WTC11 (cell line): ENCODE data around the gene DLG5. TPM values are rescaled to one million over a fixed set of nuclear protein-coding genes. Genes with fewer than 3 reads are reported as not detected.

Source experiments
- ATAC-seq: fragments of 200-7000 bp; cut with Tn5 transposase; 2 replicates; pipeline ENCODE4 v1.10.0; 2021; ENCODE audit warnings: mild to moderate bottlenecking, moderate library complexity
- CTCF ChIA-PET: fragments of 300-600 bp; sonication (Branson Sonifier 250); formaldehyde crosslinking; loops from one replicate; lab custom pipeline; 2021; ENCODE audit warnings: antibody characterized with exemption; lab: Charles Lee
- POLR2A ChIA-PET: fragments of 350-600 bp; sonication (Branson Sonifier 250); formaldehyde crosslinking; loops from one replicate; lab custom pipeline; 2021; ENCODE audit warnings: antibody characterized with exemption; lab: Charles Lee
- DNase-seq: peaks from one replicate; pipeline ENCODE4 v3.0.0; 2021; ENCODE audit warnings: low spot score
- H3K27ac Mint-ChIP-seq: 2 replicates; pipeline ENCODE4 v1.8.0; 2021; ENCODE audit warnings: mixed read lengths
- H3K27me3 Mint-ChIP-seq: 2 replicates; pipeline ENCODE4 v1.8.0; 2021; ENCODE audit warnings: low read depth, mild to moderate bottlenecking, moderate library complexity, mixed read lengths
- H3K36me3 Mint-ChIP-seq: 2 replicates; pipeline ENCODE4 v1.8.0; 2021; ENCODE audit warnings: mixed read lengths
- H3K4me1 Mint-ChIP-seq: 2 replicates; pipeline ENCODE4 v1.8.0; 2022; ENCODE audit warnings: mixed read lengths
- H3K4me3 Mint-ChIP-seq: 2 replicates; pipeline ENCODE4 v1.8.0; 2021; ENCODE audit warnings: mild to moderate bottlenecking, moderate library complexity, mixed read lengths
- H3K9me3 Mint-ChIP-seq: 2 replicates; pipeline ENCODE4 v1.8.0; 2021; ENCODE audit warnings: mixed read lengths
- ARID4B ChIP-seq: sonication (generic); formaldehyde crosslinking; IDR thresholded peaks from 2 replicates; pipeline ENCODE4 v1.8.0; 2023; ENCODE audit warnings: missing genetic modification reagents, mild to moderate bottlenecking, borderline replicate concordance
- CBFB ChIP-seq: sonication (generic); formaldehyde crosslinking; IDR thresholded peaks from 2 replicates; pipeline ENCODE4 v1.8.1; 2022; ENCODE audit warnings: mild to moderate bottlenecking, low read depth, missing genetic modification reagents
- EMX1 ChIP-seq: fragments of 250-450 bp; sonication (Bioruptor Pico); IDR thresholded peaks from 2 replicates; pipeline ENCODE4 v1.8.0; 2021; ENCODE audit warnings: mild to moderate bottlenecking
- ERG ChIP-seq: fragments of 250-450 bp; sonication (Bioruptor Pico); IDR thresholded peaks from 2 replicates; pipeline ENCODE4 v1.8.0; 2021; ENCODE audit warnings: mild to moderate bottlenecking
- ETV6 ChIP-seq: sonication (generic); formaldehyde crosslinking; IDR thresholded peaks from 2 replicates; pipeline ENCODE4 v1.8.1; 2022; ENCODE audit warnings: mild to moderate bottlenecking, missing genetic modification reagents
- GABPB1 ChIP-seq: sonication (generic); formaldehyde crosslinking; IDR thresholded peaks from 2 replicates; pipeline ENCODE4 v1.8.1; 2023; ENCODE audit warnings: mild to moderate bottlenecking, missing genetic modification reagents
- GRHL2 ChIP-seq: fragments of 250-450 bp; sonication (Bioruptor Pico); IDR thresholded peaks from 2 replicates; pipeline ENCODE4 v1.8.0; 2022; ENCODE audit warnings: mild to moderate bottlenecking, moderate library complexity; ENCODE audit not compliant: insufficient replicate concordance, severe bottlenecking
- GTF2I ChIP-seq: fragments of 250-450 bp; sonication (Bioruptor Pico); conservative IDR thresholded peaks from 2 replicates; pipeline ENCODE4 v1.4.0; 2021; ENCODE audit warnings: mild to moderate bottlenecking
- HMGA2 ChIP-seq: fragments of 250-450 bp; sonication (Bioruptor Pico); IDR thresholded peaks from 2 replicates; pipeline ENCODE4 v1.4.0; 2021; ENCODE audit warnings: mild to moderate bottlenecking, moderate library complexity
- IRF2 ChIP-seq: sonication (generic); formaldehyde crosslinking; IDR thresholded peaks from 2 replicates; pipeline ENCODE4 v1.8.0; 2022; ENCODE audit warnings: low read depth, missing genetic modification reagents, borderline replicate concordance
- OVOL2 ChIP-seq: fragments of 250-450 bp; sonication (Bioruptor Pico); IDR thresholded peaks from 2 replicates; pipeline ENCODE4 v1.9.0; 2021; ENCODE audit warnings: mild to moderate bottlenecking, borderline replicate concordance
- RORB ChIP-seq: fragments of 250-450 bp; sonication (Bioruptor Pico); IDR thresholded peaks from 2 replicates; pipeline ENCODE4 v1.9.0; 2021; ENCODE audit warnings: mild to moderate bottlenecking
- SMAD3 ChIP-seq: sonication (generic); formaldehyde crosslinking; IDR thresholded peaks from 2 replicates; pipeline ENCODE4 v1.8.0; 2022; ENCODE audit warnings: missing genetic modification reagents, mild to moderate bottlenecking, borderline replicate concordance
- SMAD4 ChIP-seq: sonication (generic); formaldehyde crosslinking; IDR thresholded peaks from 2 replicates; pipeline ENCODE4 v1.8.0; 2022; ENCODE audit warnings: mild to moderate bottlenecking, missing genetic modification reagents
- STAT6 ChIP-seq: sonication (generic); formaldehyde crosslinking; conservative IDR thresholded peaks from 2 replicates; pipeline ENCODE4 v1.8.1; 2023; ENCODE audit warnings: mild to moderate bottlenecking, low read depth, missing genetic modification reagents, moderate library complexity
- TCF7 ChIP-seq: sonication (generic); formaldehyde crosslinking; IDR thresholded peaks from 2 replicates; pipeline ENCODE4 v1.8.0; 2022; ENCODE audit warnings: mild to moderate bottlenecking, low read depth, missing genetic modification reagents, moderate library complexity
- TP53 ChIP-seq: sonication (generic); formaldehyde crosslinking; IDR thresholded peaks from 2 replicates; pipeline ENCODE4 v1.8.1; 2023; ENCODE audit warnings: mild to moderate bottlenecking, missing genetic modification reagents
- ZNF121 ChIP-seq: sonication (generic); formaldehyde crosslinking; IDR thresholded peaks from 2 replicates; pipeline ENCODE4 v1.8.0; 2023; ENCODE audit warnings: missing genetic modification reagents
- ZNF416 ChIP-seq: fragments of 250-450 bp; sonication (Bioruptor Pico); IDR thresholded peaks from 2 replicates; pipeline ENCODE4 v1.9.0; 2021; ENCODE audit warnings: mild to moderate bottlenecking, inconsistent platforms
- total RNA-seq: library from RNA; stranded (reverse); gene quantifications from 3 replicates; pipeline ENCODE4 v1.2.3, GENCODE V29; 2021
- TF ChIP-seq, protein P1 (sequence below): fragments of 250-450 bp; sonication (Bioruptor Pico); IDR thresholded peaks from 2 replicates; pipeline ENCODE4 v1.9.0; 2021; ENCODE audit warnings: moderate library complexity, mild to moderate bottlenecking, inconsistent platforms, borderline replicate concordance
- TF ChIP-seq, protein P2 (sequence below): sonication (generic); formaldehyde crosslinking; IDR thresholded peaks from 2 replicates; pipeline ENCODE4 v1.8.1; 2022; ENCODE audit warnings: low read depth, mild to moderate bottlenecking, moderate library complexity, missing genetic modification reagents, borderline replicate concordance

DLG5 gene
- total RNA-seq, 1 experiment from 2014 or later, result 65.5 TPM

- Mint-ChIP-seq H3K4me3 (no peak overlapping the region), H3K9me3 (no peaks in the 10 kb centered on the region), H3K27ac (no peak overlapping the region; the same call in 1 of the 2 replicates), H3K4me1 (peaks cover 27% of the 10 kb centered on the region), H3K36me3 (peaks cover 46% of the 10 kb centered on the region), H3K27me3 (no peaks in the 10 kb centered on the region)
- ATAC-seq, result no peak
- POLR2A ChIA-PET, result no interaction called here
- CTCF ChIA-PET, result no interaction called here
- TF ChIP-seq GRHL2 (CRISPR knock-in tag), result no peak
- no peak for TF ChIP-seq SMAD4 (CRISPR knock-in tag)
- no peak for DNase-seq
Measured at GRCh38 chr10:77799352-77799751, 127.2 kb downstream of the DLG5 start.

GRCh38 chr10:77798940-77799339, 127.6 kb downstream of the DLG5 start:
- ChIA-PET CTCF (no interaction called here), POLR2A (no interaction called here)
- no peak overlapping the region for H3K4me3 Mint-ChIP-seq
- no peak for ATAC-seq
- DNase-seq, result no peak
- peaks cover 27% of the 10 kb centered on the region for H3K4me1 Mint-ChIP-seq
- TF ChIP-seq GRHL2 (CRISPR knock-in tag), result no peak
- no peak for TF ChIP-seq SMAD4 (CRISPR knock-in tag)
- TF ChIP-seq GTF2I, result no peak
- no peak for TF ChIP-seq ERG (CRISPR knock-in tag)
- TF ChIP-seq SMAD3 (CRISPR knock-in tag), result no peak
- TF ChIP-seq RORB (CRISPR knock-in tag), result no peak
- no peak for TF ChIP-seq ZNF416 (CRISPR knock-in tag)
- no peak for TF ChIP-seq TCF7 (CRISPR knock-in tag)
- TF ChIP-seq, protein P1, sequence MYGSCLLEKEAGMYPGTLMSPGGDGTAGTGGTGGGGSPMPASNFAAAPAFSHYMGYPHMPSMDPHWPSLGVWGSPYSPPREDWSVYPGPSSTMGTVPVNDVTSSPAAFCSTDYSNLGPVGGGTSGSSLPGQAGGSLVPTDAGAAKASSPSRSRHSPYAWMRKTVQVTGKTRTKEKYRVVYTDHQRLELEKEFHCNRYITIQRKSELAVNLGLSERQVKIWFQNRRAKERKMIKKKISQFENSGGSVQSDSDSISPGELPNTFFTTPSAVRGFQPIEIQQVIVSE (CRISPR knock-in tag), result no peak
- TF ChIP-seq IRF2, result no peak
- TF ChIP-seq, protein P2, sequence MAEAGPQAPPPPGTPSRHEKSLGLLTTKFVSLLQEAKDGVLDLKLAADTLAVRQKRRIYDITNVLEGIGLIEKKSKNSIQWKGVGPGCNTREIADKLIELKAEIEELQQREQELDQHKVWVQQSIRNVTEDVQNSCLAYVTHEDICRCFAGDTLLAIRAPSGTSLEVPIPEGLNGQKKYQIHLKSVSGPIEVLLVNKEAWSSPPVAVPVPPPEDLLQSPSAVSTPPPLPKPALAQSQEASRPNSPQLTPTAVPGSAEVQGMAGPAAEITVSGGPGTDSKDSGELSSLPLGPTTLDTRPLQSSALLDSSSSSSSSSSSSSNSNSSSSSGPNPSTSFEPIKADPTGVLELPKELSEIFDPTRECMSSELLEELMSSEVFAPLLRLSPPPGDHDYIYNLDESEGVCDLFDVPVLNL (CRISPR knock-in tag), result no peak
- TF ChIP-seq EMX1 (CRISPR knock-in tag), result no peak
- TF ChIP-seq CBFB, result no peak
- no peaks in the 10 kb centered on the region for H3K27me3 Mint-ChIP-seq
- H3K9me3 Mint-ChIP-seq, result no peaks in the 10 kb centered on the region
- no peak overlapping the region; the same call in 1 of the 2 replicates for H3K27ac Mint-ChIP-seq
- peaks cover 43% of the 10 kb centered on the region for H3K36me3 Mint-ChIP-seq

DNA sequence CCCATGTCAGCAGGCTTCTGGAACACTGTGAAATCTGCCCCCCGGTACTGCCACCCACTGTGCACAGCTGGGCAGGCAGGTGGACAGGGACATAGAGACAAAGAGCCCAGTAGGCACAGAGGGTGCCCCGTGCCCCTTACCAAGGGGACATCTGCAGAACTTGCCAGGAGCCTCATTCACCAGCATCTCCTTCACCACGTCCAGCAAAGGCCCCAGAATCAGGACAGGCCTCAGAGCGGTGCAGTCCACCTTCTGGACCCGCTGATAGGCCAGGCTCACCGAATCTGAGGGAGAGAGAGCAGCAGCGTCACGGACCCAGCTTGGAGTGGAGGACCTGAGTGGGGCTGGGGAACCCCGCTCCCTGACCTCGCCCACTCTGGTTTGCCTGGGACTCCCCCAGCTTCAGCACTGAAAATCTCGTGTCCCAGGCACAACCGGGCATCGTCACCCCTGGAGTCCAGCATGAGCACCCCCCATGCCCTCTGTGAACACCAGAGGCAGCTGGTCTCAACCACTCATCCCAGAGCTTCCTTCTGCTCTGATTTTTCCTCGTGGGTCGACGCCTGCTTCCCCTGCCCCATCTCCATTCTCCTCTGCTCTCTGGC, 130.1 kb downstream of the DLG5 start:
- H3K4me1 Mint-ChIP-seq, result peaks cover 6% of the 10 kb centered on the region
- H3K9me3 Mint-ChIP-seq, result no peaks in the 10 kb centered on the region
- no peak overlapping the region for H3K4me3 Mint-ChIP-seq
- H3K27me3 Mint-ChIP-seq, result no peaks in the 10 kb centered on the region
- ChIA-PET CTCF (no interaction called here), POLR2A (no interaction called here)
- ATAC-seq (no peak), DNase-seq (no peak)
- H3K36me3 Mint-ChIP-seq, result peaks cover 57% of the 10 kb centered on the region
- H3K27ac Mint-ChIP-seq, result peak overlapping the region; percentile 39; the same call in 1 of the 2 replicates
- TF ChIP-seq ZNF416 (CRISPR knock-in tag), result no peak
- no peak for TF ChIP-seq ZNF121 (CRISPR knock-in tag)
- TF ChIP-seq TP53 (CRISPR knock-in tag), result no peak
- TF ChIP-seq ERG (CRISPR knock-in tag), result no peak
- no peak for TF ChIP-seq OVOL2 (CRISPR knock-in tag)
- TF ChIP-seq ARID4B (CRISPR knock-in tag), result no peak
- TF ChIP-seq ETV6 (CRISPR knock-in tag), result no peak
- TF ChIP-seq STAT6 (CRISPR knock-in tag), result no peak
- TF ChIP-seq IRF2, result no peak
- TF ChIP-seq HMGA2, result no peak
- no peak for TF ChIP-seq GABPB1 (CRISPR knock-in tag)
